Thymus (tissue), 11 donors: ENCODE measurements around the gene EEFSEC. TPM values are rescaled to one million over a fixed set of nuclear protein-coding genes. Genes with fewer than 3 reads are reported as not detected.

Source experiments
- DNase-seq, 9 donors: peaks; one replicate each; pipeline ENCODE4 v3.0.0-alpha.2; 2013; ENCODE audit warnings: low spot score in 9 of 9, low read depth in 6 of 9, missing footprints in 1 of 9
- H3K27ac ChIP-seq, 2 donors: one replicate each; pipeline ENCODE4 v1.5.1; 2013; ENCODE audit warnings: control low read depth in 1 of 2, low read depth in 1 of 2, low read length in 1 of 2, mild to moderate bottlenecking in 1 of 2, moderate library complexity in 1 of 2
- H3K27me3 ChIP-seq, 2 donors: one replicate each; pipeline ENCODE4 v1.5.1; 2013; ENCODE audit warnings: low read length in 1 of 2; ENCODE audit not compliant: control insufficient read depth in 2 of 2, insufficient read depth in 1 of 2
- H3K36me3 ChIP-seq, 2 donors: one replicate each; pipeline ENCODE4 v1.5.1; 2013; ENCODE audit warnings: low read length in 1 of 2, mild to moderate bottlenecking in 1 of 2, moderate library complexity in 1 of 2; ENCODE audit not compliant: control insufficient read depth in 2 of 2, insufficient read depth in 2 of 2
- H3K4me1 ChIP-seq, 2 donors: one replicate each; pipeline ENCODE4 v1.5.1; 2013; ENCODE audit warnings: low read length in 2 of 2; ENCODE audit not compliant: control insufficient read depth in 2 of 2, insufficient read depth in 2 of 2
- H3K4me3 ChIP-seq, 2 donors: one replicate each; pipeline ENCODE4 v1.5.1; 2013; ENCODE audit warnings: low read length in 2 of 2, control low read depth in 1 of 2, mild to moderate bottlenecking in 1 of 2
- H3K9me3 ChIP-seq, 2 donors: one replicate each; pipeline ENCODE4 v1.5.1; 2013; ENCODE audit warnings: low read length in 1 of 2, mild to moderate bottlenecking in 1 of 2; ENCODE audit not compliant: control insufficient read depth in 2 of 2, insufficient read depth in 1 of 2
- WGBS: extraction: QIAGEN DNeasy Blood & Tissue Kit; methylation state at CpG from one replicate; pipeline ENCODE4 v1.1.7; 2013; 5-methylcytosine and 5-hydroxymethylcytosine counted together
- polyA plus RNA-seq: library from polyadenylated mRNA; stranded (reverse); fragments of 200-250 nt; gene quantifications from one replicate; pipeline ENCODE4 v1.2.3, GENCODE V29; 2013
- total RNA-seq: library from RNA; stranded (reverse); fragments of 120-200 nt; gene quantifications from one replicate; pipeline ENCODE4 v1.2.4, GENCODE V29; 2013
- donor health status: healthy.

The EEFSEC gene
- total and polyA plus RNA-seq, 2 donors: 6.5 to 13.1 TPM

DNA sequence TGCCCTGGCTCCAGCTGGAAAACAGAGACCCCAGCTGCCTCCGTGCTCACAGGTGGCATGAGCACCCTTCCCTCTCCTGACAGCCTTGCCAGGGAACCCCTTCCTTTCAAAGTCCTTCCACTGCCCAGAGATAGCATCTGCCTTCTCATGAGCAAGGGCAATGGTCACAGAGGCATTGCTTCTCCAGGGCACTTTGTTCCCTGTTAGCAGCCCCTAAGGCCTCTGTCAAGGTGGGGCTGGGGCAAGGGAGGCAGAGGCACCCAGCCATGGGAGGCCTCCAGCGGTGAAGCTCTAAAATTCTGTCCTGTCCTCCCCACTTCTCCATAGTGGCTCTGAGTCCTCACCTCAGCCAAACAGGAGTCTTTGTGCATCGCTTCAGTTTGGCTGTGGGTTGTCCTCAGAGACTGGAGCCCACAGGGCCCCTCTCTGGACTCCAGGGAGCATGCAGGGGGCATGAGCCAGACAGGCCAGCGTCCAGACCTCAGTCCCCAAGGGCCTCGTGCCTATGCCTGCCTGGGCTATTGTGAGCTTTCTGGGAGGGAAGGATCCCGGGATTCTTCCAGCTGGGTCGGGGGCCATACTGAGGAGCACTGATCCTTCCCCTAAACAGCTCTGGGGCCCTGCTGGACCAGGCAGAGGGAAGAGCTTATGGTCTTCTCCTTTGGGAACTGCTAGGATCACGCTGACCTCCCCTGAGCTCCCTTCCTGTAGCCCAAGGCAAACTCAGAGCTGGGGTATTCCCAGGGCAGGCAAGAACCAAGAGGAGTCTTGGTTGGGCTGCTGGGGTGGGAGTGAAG lies 206.8 kb downstream of the EEFSEC start:
- 95% methylated on average over 8 of the region's 8 CpGs for WGBS
- H3K9me3 ChIP-seq: no peaks in the 10 kb centered on the region
- H3K36me3 ChIP-seq: peaks cover 0 to 10% of the 10 kb centered on the region in 2 donors
- no peak overlapping the region for H3K27ac ChIP-seq
- H3K4me1 ChIP-seq: no peaks in the 10 kb centered on the region
- no peak for DNase-seq
- no peaks in the 10 kb centered on the region for H3K27me3 ChIP-seq
- H3K4me3 ChIP-seq: no peak overlapping the region

DNA sequence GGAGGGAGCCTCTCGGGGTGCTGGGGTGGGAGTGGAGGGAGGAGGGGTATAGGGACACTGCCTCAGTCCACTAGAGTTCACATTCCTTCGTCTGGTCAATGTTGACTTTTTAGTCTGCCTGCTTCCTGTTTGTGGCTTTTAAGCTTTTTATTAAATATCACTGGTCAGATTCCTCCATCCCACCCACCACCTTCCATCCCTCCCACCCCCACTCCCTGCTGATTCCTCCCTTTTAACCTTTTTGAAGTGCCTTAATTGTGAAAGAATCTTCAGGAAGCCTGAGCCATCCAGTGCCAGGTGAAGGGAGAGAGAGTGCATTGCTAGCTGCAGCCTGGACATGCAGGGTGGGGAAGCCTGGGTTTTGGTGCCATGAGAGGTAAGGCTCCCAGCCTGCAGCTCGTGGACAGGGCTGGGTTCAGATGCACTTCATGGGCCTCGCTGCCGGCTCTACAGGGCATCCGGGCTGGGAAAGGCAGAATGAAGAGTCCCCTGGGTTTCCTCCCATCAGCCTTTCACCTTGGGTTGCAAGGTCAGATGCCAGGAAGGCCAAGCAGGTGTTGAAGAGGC lies 207.5 kb downstream of the EEFSEC start:
- Histone ChIP-seq H3K4me3 (no peak overlapping the region), H3K27ac (no peak overlapping the region), H3K9me3 (no peaks in the 10 kb centered on the region), H3K27me3 (no peaks in the 10 kb centered on the region), H3K4me1 (no peaks in the 10 kb centered on the region), H3K36me3 (peaks cover 0 to 14% of the 10 kb centered on the region in 2 donors)
- DNase-seq: no peak
- 96% methylated on average over 6 of the region's 6 CpGs for WGBS

DNA sequence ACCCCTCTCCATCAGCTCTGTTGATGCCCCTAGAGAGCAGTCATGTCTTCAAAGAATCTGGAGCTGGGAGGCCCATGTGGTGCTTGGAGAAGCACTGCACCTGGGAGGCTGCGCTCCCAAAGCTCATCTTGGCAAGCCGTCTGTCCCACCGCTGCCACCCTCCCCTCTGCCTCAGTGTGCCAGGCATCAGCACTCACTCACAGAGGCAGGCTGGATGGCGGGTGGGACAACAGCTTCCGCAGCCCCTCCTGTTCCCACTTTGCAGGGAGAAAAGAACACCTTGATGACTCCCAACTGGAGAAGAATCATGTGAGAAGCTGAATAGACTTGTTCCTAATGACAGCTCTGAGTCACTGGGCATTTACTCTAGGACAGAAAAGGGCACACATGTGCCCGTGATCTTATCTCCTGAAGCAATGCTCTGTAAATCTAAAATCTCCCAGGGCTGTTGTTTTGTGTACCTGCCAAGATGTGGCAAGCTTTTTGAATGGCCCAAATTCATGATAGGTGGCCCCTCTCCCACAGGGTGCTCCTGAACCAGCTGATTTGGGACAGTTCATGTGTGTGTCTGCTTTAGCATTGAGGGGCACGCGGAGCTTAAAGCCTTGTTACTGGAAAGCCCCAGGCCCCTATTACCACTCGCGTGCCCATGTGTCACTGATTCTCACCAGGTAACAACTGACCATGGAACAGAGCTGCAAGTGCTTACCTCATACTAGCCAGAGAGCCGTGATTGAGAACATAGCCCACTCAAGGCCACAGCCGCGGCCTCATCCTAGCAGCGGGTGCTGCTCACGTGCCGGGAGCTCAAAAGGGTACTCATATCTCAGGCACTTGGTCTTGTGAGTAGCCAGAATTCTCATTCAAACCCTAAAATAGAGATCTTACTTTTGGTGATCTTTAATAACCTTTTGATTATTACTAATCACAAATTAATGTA lies 209.0 kb downstream of the EEFSEC start:
- H3K4me3 ChIP-seq: no peak overlapping the region

DNA sequence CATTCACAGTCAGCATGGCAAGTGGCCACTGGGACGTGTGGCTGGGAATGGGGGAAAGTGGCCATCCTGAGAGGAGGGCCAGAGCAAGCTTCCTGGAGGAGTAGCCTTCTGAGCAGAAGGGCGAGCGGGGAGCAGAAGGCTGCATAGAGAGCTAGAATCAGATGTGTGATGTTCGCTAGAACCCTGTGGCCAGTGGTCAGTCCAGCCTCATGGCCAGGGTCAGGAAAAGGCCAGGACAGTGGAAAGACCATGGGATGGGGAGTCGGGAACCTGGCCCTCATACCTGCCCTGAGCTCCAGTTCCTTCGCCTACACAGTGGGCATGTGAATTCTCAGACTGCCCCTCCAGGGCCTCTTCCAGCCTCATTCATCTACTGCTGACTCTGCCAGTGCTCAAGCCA lies 211.0 kb downstream of the EEFSEC start:
- Histone ChIP-seq H3K27me3 (no peaks in the 10 kb centered on the region), H3K36me3 (peaks cover 0 to 24% of the 10 kb centered on the region in 2 donors), H3K9me3 (no peaks in the 10 kb centered on the region), H3K4me1 (no peaks in the 10 kb centered on the region), H3K4me3 (no peak overlapping the region), H3K27ac (no peak overlapping the region)
- 98% methylated on average over 6 of the region's 6 CpGs for WGBS
- DNase-seq: no peak

More for the DNA sequence above, 209.0 kb downstream of the EEFSEC start:
- Histone ChIP-seq H3K9me3 (no peaks in the 10 kb centered on the region), H3K4me1 (no peaks in the 10 kb centered on the region), H3K36me3 (peaks cover 0 to 14% of the 10 kb centered on the region in 2 donors), H3K27ac (no peak overlapping the region), H3K27me3 (no peaks in the 10 kb centered on the region)
- DNase-seq: no peak
- WGBS: 97% methylated on average over 16 of the region's 16 CpGs

DNA sequence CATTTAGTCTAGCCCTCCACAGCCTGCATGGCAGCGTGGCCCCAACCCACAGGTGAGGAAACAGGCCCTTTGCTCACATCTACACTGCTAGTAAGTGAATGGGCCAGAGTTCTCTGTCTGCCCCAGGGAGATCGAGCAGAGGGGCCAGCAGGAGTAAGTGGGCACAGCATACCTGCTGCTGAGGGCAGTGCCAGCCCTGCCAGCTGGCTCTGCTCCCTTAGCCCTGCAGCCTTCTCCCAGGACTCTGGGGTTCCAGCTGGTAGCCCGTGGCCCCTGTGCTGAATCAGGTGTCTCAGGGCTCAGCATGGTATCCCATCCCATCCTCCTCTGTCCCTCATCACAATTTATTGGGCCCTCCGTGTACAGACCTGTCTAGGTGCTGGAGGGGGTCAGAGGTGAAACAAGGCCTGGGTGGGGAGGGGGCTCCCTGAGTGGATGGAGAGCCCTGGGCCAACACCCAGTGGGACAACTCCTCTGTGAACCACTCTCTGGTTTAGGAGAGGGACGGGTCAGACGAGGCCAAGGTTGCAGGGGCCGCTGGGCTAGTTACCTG lies 211.6 kb downstream of the EEFSEC start:
- H3K4me1 ChIP-seq: no peaks in the 10 kb centered on the region
- peaks cover 0 to 27% of the 10 kb centered on the region in 2 donors for H3K36me3 ChIP-seq
- H3K9me3 ChIP-seq: no peaks in the 10 kb centered on the region
- WGBS: 98% methylated on average over 7 of the region's 7 CpGs
- no peak for DNase-seq
- H3K27ac ChIP-seq: no peak overlapping the region
- H3K27me3 ChIP-seq: no peaks in the 10 kb centered on the region
- H3K4me3 ChIP-seq: no peak overlapping the region

DNA sequence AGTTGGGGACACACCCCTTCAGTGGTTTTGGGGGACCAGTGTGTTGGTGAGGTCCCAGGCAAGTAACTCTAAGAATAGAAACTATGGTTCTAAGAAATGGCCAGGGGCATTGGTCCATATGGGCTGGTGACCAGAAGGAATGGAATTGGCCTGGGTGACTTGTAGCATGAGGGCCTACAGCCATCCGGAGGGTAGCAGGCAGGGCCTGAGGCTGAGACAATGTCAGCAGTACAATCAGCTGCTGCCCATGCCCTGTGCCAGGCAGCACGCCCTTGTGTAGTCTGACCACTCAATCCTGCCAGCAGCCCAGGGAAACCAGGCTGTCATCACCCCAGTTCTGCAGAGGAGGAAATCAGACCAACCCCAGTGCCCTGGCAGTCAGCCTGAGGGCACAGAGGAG lies 212.9 kb downstream of the EEFSEC start:
- no peak overlapping the region for H3K4me3 ChIP-seq
- H3K27me3 ChIP-seq: no peaks in the 10 kb centered on the region
- no peaks in the 10 kb centered on the region for H3K4me1 ChIP-seq
- H3K9me3 ChIP-seq: no peaks in the 10 kb centered on the region
- H3K36me3 ChIP-seq: peaks cover 0 to 24% of the 10 kb centered on the region in 2 donors
- no peak overlapping the region for H3K27ac ChIP-seq
- DNase-seq: no peak
- 99% methylated on average over 2 of the region's 2 CpGs for WGBS

DNA sequence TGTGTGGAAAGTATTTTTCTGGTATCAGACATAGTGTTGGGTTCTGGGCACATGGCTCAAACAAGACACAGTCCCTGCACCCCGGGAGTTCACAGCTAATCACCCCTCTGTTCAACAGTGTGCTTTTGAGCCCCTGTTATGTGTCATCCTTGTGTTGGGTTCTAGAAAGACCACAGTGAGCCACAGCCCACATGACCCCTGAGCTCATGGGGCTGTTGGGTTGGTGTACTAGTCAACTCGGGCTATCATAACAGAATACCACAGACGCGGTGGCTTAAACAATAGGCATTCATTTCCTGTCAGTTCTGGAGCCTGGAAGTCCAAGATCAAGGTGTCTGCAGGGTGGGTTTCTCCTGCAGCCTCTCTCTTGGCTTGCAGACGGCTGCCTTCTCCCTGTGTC lies 213.4 kb downstream of the EEFSEC start:
- 95% methylated on average over 5 of the region's 5 CpGs for WGBS
- no peak for DNase-seq
- H3K27me3 ChIP-seq: no peaks in the 10 kb centered on the region
- H3K9me3 ChIP-seq: no peaks in the 10 kb centered on the region
- H3K4me1 ChIP-seq: no peaks in the 10 kb centered on the region
- H3K36me3 ChIP-seq: peaks cover 0 to 24% of the 10 kb centered on the region in 2 donors
- no peak overlapping the region for H3K27ac ChIP-seq
- no peak overlapping the region for H3K4me3 ChIP-seq

DNA sequence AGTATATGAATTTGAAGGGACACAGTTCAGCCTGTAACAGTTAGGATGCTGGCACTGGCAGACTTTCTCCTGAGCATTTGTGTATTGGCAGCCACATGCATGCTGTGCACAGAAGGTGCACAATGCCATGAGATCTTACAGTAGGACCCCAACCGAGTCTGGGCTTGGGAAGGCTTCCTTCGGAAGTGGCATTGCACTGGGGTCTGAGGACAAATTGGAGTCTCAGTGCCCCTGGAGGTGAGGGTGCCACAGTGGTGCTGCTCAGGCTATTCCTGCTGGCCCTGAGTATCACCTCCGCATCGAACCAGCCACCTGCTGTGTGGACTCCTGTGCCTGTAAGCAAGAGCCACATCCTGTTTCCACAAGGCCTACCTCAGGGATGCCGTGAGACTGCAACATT lies 213.9 kb downstream of the EEFSEC start:
- 96% methylated on average over 5 of the region's 5 CpGs for WGBS
- Histone ChIP-seq H3K27me3 (no peaks in the 10 kb centered on the region), H3K36me3 (peaks cover 0 to 22% of the 10 kb centered on the region in 2 donors), H3K4me3 (no peak overlapping the region), H3K9me3 (no peaks in the 10 kb centered on the region), H3K4me1 (no peaks in the 10 kb centered on the region), H3K27ac (no peak overlapping the region)
- no peak for DNase-seq
